Measurements from ENCODE around the gene ZSWIM1.

The ZSWIM1 gene

GRCh38 chr20:45859916-45860315, 21.1 kb upstream of the ZSWIM1 start:
- no peak overlapping the region for H3K27ac ChIP-seq (ENCODE audit: low read length)

GRCh38 chr20:45860560-45861220, 20.3 kb upstream of the ZSWIM1 start:
- Histone ChIP-seq H3K27me3 (ENCODE audit: insufficient read depth, low read length, poor library complexity) (no peaks in the 10 kb centered on the region), H3K27ac (ENCODE audit: low read length) (no peak overlapping the region), H4K20me1 (ENCODE audit: insufficient read depth, low read length) (no peaks in the 10 kb centered on the region), H3K36me3 (ENCODE audit: insufficient read depth, low read length) (peaks cover 3% of the 10 kb centered on the region; the same call in 1 of the 2 replicates), H3K4me3 (ENCODE audit: low read depth in 1 of 2, low read length in 2 of 2) (no peak overlapping the region), H3K9ac (ENCODE audit: low read depth, low read length) (no peak overlapping the region), H3K79me2 (ENCODE audit: insufficient read depth, low read length) (peaks cover 36% of the 10 kb centered on the region), H3K4me1 (ENCODE audit: insufficient read depth, low read length) (peaks cover 32% of the 10 kb centered on the region), H3K9me3 (ENCODE audit: insufficient read depth, low read length, severe bottlenecking) (no peaks in the 10 kb centered on the region), H3K4me2 (ENCODE audit: insufficient read depth, low read length) (no peak overlapping the region), H2AFZ (ENCODE audit: low read depth, low read length) (no peak overlapping the region)
- ATAC-seq (ENCODE audit: insufficient read depth, low read depth), result no peak
- no peak for DNase-seq
- no peak for TF ChIP-seq EZH2 (IDR thresholded peaks at IDR 0.05; ENCODE audit: borderline replicate concordance, low read depth, low read length, severe bottlenecking)
- TF ChIP-seq CTCF (IDR thresholded peaks at IDR 0.05; ENCODE audit: borderline replicate concordance, extremely low read depth, low read length, poor library complexity, severe bottlenecking), result no peak

More at GRCh38 chr20:45859916-45860315, 21.1 kb upstream of the ZSWIM1 start:
- Histone ChIP-seq H3K79me2 (ENCODE audit: insufficient read depth, low read length) (peaks cover 41% of the 10 kb centered on the region), H3K4me2 (ENCODE audit: insufficient read depth, low read length) (no peak overlapping the region), H3K36me3 (ENCODE audit: insufficient read depth, low read length) (peaks cover 5% of the 10 kb centered on the region), H3K4me3 (ENCODE audit: low read depth in 1 of 2, low read length in 2 of 2) (no peak overlapping the region), H3K9ac (ENCODE audit: low read depth, low read length) (no peak overlapping the region), H3K4me1 (ENCODE audit: insufficient read depth, low read length) (peaks cover 37% of the 10 kb centered on the region), H2AFZ (ENCODE audit: low read depth, low read length) (no peak overlapping the region), H3K27me3 (ENCODE audit: insufficient read depth, low read length, poor library complexity) (no peaks in the 10 kb centered on the region), H3K9me3 (ENCODE audit: insufficient read depth, low read length, severe bottlenecking) (no peaks in the 10 kb centered on the region), H4K20me1 (ENCODE audit: insufficient read depth, low read length) (no peaks in the 10 kb centered on the region)
- TF ChIP-seq EZH2 (IDR thresholded peaks at IDR 0.05; ENCODE audit: borderline replicate concordance, low read depth, low read length, severe bottlenecking) (no peak), CTCF (IDR thresholded peaks at IDR 0.05; ENCODE audit: borderline replicate concordance, extremely low read depth, low read length, poor library complexity, severe bottlenecking) (no peak)
- ATAC-seq (ENCODE audit: insufficient read depth, low read depth), result no peak
- DNase-seq, result no peak

- H3K79me2 ChIP-seq (ENCODE audit: insufficient read depth, low read length), result peaks cover 28% of the 10 kb centered on the region
- H4K20me1 ChIP-seq (ENCODE audit: insufficient read depth, low read length), result no peaks in the 10 kb centered on the region
- no peak overlapping the region for H3K4me3 ChIP-seq (ENCODE audit: low read depth in 1 of 2, low read length in 2 of 2)
- no peaks in the 10 kb centered on the region for H3K27me3 ChIP-seq (ENCODE audit: insufficient read depth, low read length, poor library complexity)
- H2AFZ ChIP-seq (ENCODE audit: low read depth, low read length), result no peak overlapping the region
- ATAC-seq (ENCODE audit: insufficient read depth, low read depth), result no peak
- peaks cover 3% of the 10 kb centered on the region; the same call in 1 of the 2 replicates for H3K36me3 ChIP-seq (ENCODE audit: insufficient read depth, low read length)
- no peak overlapping the region for H3K4me2 ChIP-seq (ENCODE audit: insufficient read depth, low read length)
- H3K4me1 ChIP-seq (ENCODE audit: insufficient read depth, low read length), result peaks cover 24% of the 10 kb centered on the region
- TF ChIP-seq CTCF (IDR thresholded peaks at IDR 0.05; ENCODE audit: borderline replicate concordance, extremely low read depth, low read length, poor library complexity, severe bottlenecking) (no peak), EZH2 (IDR thresholded peaks at IDR 0.05; ENCODE audit: borderline replicate concordance, low read depth, low read length, severe bottlenecking) (no peak)
- H3K9ac ChIP-seq (ENCODE audit: low read depth, low read length), result no peak overlapping the region
- no peak for DNase-seq
- no peak overlapping the region for H3K27ac ChIP-seq (ENCODE audit: low read length)
- H3K9me3 ChIP-seq (ENCODE audit: insufficient read depth, low read length, severe bottlenecking), result no peaks in the 10 kb centered on the region
These were observed 19.6 kb upstream of the ZSWIM1 start for GRCh38 chr20:45861221-45862075.
